ENCODE measurements around the gene MAFG. TPM values are rescaled to one million over a fixed set of nuclear protein-coding genes. Genes with fewer than 3 reads are reported as not detected.

The MAFG gene
- total and polyA plus RNA-seq, 2 donors (not counting 3 experiments of a cell fraction or from before 2014, with no cell fraction given) = 27.6 to 35.0 TPM

GRCh38 chr17:81902023-81902652 is 25.4 kb downstream of the MAFG start, which contains the start of gene NPB:
Gene NPB, plus strand, starts transcription at chr17:81902238. Its CDS starts 40 bp downstream, at chr17:81902278.
- FAIRE-seq = no peak
- intact Hi-C loops (cut with micrococcal nuclease) (no loop called here), dilution Hi-C loops (cut with MboI; ENCODE audit: extremely low pct_ligation_motif_present, low sequenced_read_pairs) (no loop called here)
- peak within 1 kb of the TSS; percentile 43 for H3K4me2 ChIP-seq (ENCODE audit: insufficient read depth, low read length)
- H3K9me3 ChIP-seq (replicated peaks; ENCODE audit: control insufficient read depth, insufficient read depth, low read length) = no peaks in the 10 kb centered on the region
- H3K79me2 ChIP-seq (ENCODE audit: control insufficient read depth, insufficient read depth, low read length) = no peaks in the 10 kb centered on the region
- peak within 1 kb of the TSS in 1 of 3 experiments; percentile 12 for H3K4me3 ChIP-seq (replicated peaks in 1 of 3; ENCODE audit: insufficient read depth in 1 of 3, low read depth in 1 of 3, low read length in 3 of 3)
- CTCF ChIA-PET = interaction anchor here (0.7 kb wide), 2 partner anchors 10 to 128 kb away, joined by 3 read pairs; no protein-coding TSS in a partner anchor
- H3K36me3 ChIP-seq (ENCODE audit: control insufficient read depth in 2 of 2, extremely low read depth in 1 of 2, insufficient read depth in 2 of 2, low read length in 2 of 2) = peaks cover 2 to 8% of the 10 kb centered on the region in 2 experiments
- POLR2A ChIA-PET = no interaction called here
- no peak within 1 kb of the TSS for H2AFZ ChIP-seq (ENCODE audit: low read depth, low read length)
- no peaks in the 10 kb centered on the region for H4K20me1 ChIP-seq (replicated peaks; ENCODE audit: control insufficient read depth, extremely low read depth, insufficient read depth, low read length)
- H3K9ac ChIP-seq (replicated peaks; ENCODE audit: extremely low read depth, insufficient read depth, low read length) = no peak within 1 kb of the TSS
- TF ChIP-seq EZH2 (IDR thresholded peaks at IDR 0.05; ENCODE audit: borderline replicate concordance, low read depth, low read length, severe bottlenecking) = peak; percentile 69
- TF ChIP-seq FOS (IDR thresholded peaks at IDR 0.05; ENCODE audit: borderline replicate concordance, insufficient read depth, low read length) = no peak
- TF ChIP-seq POLR2A (IDR thresholded peaks at IDR 0.05; ENCODE audit: low read depth, low read length) = no peak
- H3K27me3 ChIP-seq (ENCODE audit: control insufficient read depth in 2 of 2, insufficient read depth in 2 of 2, low read length in 2 of 2) = no peaks in the 10 kb centered on the region
- DNase-seq (ENCODE audit: low read depth, low spot score) = no peak
- peaks cover 3% of the 10 kb centered on the region for H3K4me1 ChIP-seq (ENCODE audit: control insufficient read depth, extremely low read depth, insufficient read depth, low read length)
- H3K27ac ChIP-seq (ENCODE audit: insufficient read depth, low read depth, low read length) = no peak within 1 kb of the TSS
- no TSS peak for BruUV-seq (replicated peaks)
- H3K9me1 ChIP-seq (replicated peaks; ENCODE audit: control insufficient read depth, extremely low read depth, insufficient read depth, low read length) = no peaks in the 10 kb centered on the region

DNA sequence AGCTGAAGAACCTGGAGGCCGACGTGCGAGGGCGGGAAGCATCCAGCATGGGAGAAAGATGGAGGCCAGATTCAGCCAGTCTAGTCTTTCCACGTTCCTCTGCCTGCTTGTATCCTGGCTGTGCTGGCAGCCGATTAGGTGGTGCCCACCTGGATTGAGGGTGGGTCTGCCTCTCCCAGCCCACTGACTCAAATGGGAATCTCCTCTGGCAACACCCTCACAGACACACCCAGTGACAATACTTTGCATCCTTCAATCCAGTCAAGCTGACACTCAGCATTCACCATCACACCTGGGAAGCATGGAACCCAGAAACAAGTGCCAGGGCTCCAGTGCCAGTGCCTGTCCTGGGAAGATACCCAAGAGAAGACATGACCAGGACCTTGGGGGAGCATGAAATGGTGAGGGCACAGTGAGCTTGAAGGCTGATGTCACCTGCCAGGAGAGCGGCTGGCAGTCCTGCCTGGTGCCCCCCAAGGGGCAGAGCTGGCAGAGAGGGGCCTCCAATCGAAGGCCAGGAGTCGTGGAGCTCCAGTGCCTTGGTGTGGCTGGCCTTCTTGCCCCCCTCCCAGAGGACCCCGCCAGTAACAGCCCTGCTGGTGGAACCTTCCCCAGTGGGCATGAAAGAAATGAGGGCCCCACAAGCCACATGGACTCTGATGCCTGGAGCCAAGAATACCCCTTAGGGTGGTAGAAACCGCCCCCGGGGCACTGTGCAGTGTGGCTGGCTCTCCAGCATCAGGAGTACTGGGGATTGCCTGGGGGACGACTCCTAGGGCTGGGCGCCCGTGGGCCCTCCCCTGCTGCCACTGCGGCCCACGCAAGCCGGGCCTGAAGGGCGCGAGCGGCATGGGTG is 26.1 kb downstream of the MAFG start:
- H3K9me1 ChIP-seq (replicated peaks; ENCODE audit: control insufficient read depth, extremely low read depth, insufficient read depth, low read length) = no peaks in the 10 kb centered on the region
- H3K4me2 ChIP-seq (ENCODE audit: insufficient read depth, low read length) = peak overlapping the region; percentile 19
- no peak overlapping the region for H3K9ac ChIP-seq (replicated peaks; ENCODE audit: extremely low read depth, insufficient read depth, low read length)
- ChIA-PET CTCF (interaction anchor here (0.7 kb wide), 1 partner anchor 9 kb away, joined by 3 read pairs; no protein-coding TSS in a partner anchor), POLR2A (no interaction called here)
- no peak for TF ChIP-seq FOS (IDR thresholded peaks at IDR 0.05; ENCODE audit: borderline replicate concordance, insufficient read depth, low read length)
- TF ChIP-seq CTCF (IDR thresholded peaks at IDR 0.05; ENCODE audit: extremely low read depth in 1 of 2, insufficient read depth in 1 of 2, low read depth in 1 of 2, low read length in 2 of 2) = no peak
- dilution Hi-C loops (cut with MboI; ENCODE audit: extremely low pct_ligation_motif_present, low sequenced_read_pairs) (no loop called here), intact Hi-C loops (cut with micrococcal nuclease) (no loop called here)
- no peaks in the 10 kb centered on the region for H3K9me3 ChIP-seq (replicated peaks; ENCODE audit: control insufficient read depth, insufficient read depth, low read length)
- DNase-seq (ENCODE audit: low read depth, low spot score) = no peak
- H3K79me2 ChIP-seq (ENCODE audit: control insufficient read depth, insufficient read depth, low read length) = no peaks in the 10 kb centered on the region
- no peak for FAIRE-seq
- peaks cover 3% of the 10 kb centered on the region for H3K4me1 ChIP-seq (ENCODE audit: control insufficient read depth, extremely low read depth, insufficient read depth, low read length)
- peak overlapping the region in 1 of 3 experiments; percentile 3 for H3K4me3 ChIP-seq (replicated peaks in 1 of 3; ENCODE audit: insufficient read depth in 1 of 3, low read depth in 1 of 3, low read length in 3 of 3)
- no peak overlapping the region for H3K27ac ChIP-seq (ENCODE audit: insufficient read depth, low read depth, low read length)
- H4K20me1 ChIP-seq (replicated peaks; ENCODE audit: control insufficient read depth, extremely low read depth, insufficient read depth, low read length) = no peaks in the 10 kb centered on the region
- H2AFZ ChIP-seq (ENCODE audit: low read depth, low read length) = no peak overlapping the region
- no peaks in the 10 kb centered on the region for H3K27me3 ChIP-seq (ENCODE audit: control insufficient read depth in 2 of 2, insufficient read depth in 2 of 2, low read length in 2 of 2)
- peaks cover 2 to 9% of the 10 kb centered on the region in 2 experiments for H3K36me3 ChIP-seq (ENCODE audit: control insufficient read depth in 2 of 2, extremely low read depth in 1 of 2, insufficient read depth in 2 of 2, low read length in 2 of 2)
- BruUV-seq (replicated peaks) = TSS peak; percentile 18

Data from endothelial cell of umbilical vein (primary cell).